A172 (cell line): ENCODE results near the gene UBR1. TPM values are rescaled to one million over a fixed set of nuclear protein-coding genes. Genes with fewer than 3 reads are reported as not detected.
A peak's percentile ranks its signal among the peaks of the same experiment; 100 is the strongest.
"Not testable (repeated sequence)": the region's sequence is repeated elsewhere in the genome, so short reads cannot be mapped to it uniquely, and the experiment has no call there.

Experiments used
- DNase-seq: peaks from one replicate; pipeline ENCODE4 v3.0.0-alpha.2; 2015; ENCODE audit warnings: low spot score
- total RNA-seq: library from RNA; depleted of rRNA; stranded (reverse); fragments of >200 nt; shearing (Covaris generic); gene quantifications from 2 replicates; pipeline ENCODE4 v1.2.3, GENCODE V29; 2014; rRNA removed

Gene UBR1
- total RNA-seq, 1 experiment from 2014 or later = 30.7 TPM

GRCh38 chr15:42915654-42916315 is 190.1 kb downstream of the UBR1 start:
- no peak for DNase-seq

- peak; percentile 22 for DNase-seq
Measured at GRCh38 chr15:42914728-42915497, 190.9 kb downstream of the UBR1 start.

DNA sequence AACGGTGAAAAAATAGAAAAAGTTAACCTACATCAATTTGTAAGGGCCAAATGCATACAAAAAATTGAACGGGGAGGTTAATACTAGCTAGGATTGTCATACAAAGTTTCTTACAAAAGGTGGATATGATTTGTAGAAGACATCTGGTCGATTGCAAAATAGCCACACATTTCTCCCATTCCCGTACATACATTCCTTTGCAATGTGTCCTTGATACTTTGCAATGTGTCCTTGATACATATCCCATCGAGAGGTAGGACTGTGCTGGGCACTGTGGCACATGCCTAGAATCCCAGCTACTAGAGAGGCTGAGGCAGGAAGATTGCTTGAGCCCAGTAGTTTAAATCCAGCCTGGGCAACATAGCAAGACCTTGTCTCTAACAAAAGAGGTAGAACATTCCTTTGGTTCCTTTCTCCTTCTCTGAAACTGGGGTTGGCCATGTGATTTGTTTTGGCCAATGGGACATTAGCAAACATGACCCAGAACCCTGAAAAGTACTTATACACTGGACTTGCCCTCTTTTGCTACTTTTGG is 194.7 kb downstream of the UBR1 start:
- DNase-seq = no peak

DNA sequence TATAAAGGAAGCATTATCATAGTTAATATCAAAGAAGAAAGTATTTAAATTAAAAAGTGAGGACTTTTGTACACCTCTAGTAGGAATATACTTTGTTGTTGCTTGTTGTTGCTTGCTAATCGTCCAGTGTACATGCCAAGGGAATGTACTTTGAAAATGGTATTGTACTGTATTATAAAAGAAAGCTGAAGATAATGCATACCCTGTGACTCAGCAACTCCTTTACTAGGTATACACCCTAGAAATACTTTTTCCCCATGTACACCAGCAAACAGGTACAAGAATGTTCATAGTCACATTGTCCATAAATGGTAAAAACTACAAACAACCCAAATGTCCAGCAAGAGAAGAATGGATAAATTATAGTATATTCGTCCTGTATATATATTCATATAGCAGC is 197.3 kb downstream of the UBR1 start:
- DNase-seq = no peak

- DNase-seq = no peak
Measured at GRCh38 chr15:42903388-42904324, 202.2 kb downstream of the UBR1 start.

DNA sequence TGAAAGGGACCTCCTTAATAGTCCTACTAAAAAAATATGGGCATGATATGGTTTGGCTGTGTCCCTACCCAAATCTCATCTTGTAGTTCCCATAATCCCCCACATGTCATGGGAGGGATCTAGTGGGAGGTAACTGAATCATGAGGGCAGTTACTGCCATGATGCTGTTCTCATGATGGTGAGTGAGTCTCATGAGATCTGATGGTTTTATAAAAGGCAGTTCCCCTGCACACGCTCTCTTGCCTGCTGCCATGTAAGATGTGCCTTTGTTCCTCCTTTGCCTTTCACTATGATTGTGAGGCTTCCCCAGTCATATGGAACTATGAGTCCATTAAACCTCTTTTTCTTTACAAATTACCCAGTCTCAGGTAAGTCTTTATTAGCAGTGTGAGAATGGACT is 211.9 kb downstream of the UBR1 start:
- not testable (repeated sequence) for DNase-seq

Other genes starting within 250 kb of the UBR1 start
- 7.9 and 17.0 TPM in 2 replicates for gene TTBK2, start 185.3 kb downstream of the UBR1 start, total RNA-seq
- gene TMEM62, start 27.5 kb upstream of the UBR1 start, total RNA-seq = 23.4 and 39.2 TPM in 2 replicates
- gene CCNDBP1, start 79.4 kb upstream of the UBR1 start, total RNA-seq = 90.6 and 92.1 TPM in 2 replicates
- not detected in 2 replicates for gene EPB42, start 115.0 kb upstream of the UBR1 start, total RNA-seq
- 0.14 TPM in 1 of 2 replicates, not detected in the other for gene TGM5, start 160.9 kb upstream of the UBR1 start, total RNA-seq
- not detected in 2 replicates for gene TGM7, start 196.2 kb upstream of the UBR1 start, total RNA-seq
- gene LCMT2, start 224.5 kb upstream of the UBR1 start, total RNA-seq = 10.2 and 17.7 TPM in 2 replicates